IMR-90 (cell line): ENCODE results near the gene BNIP3. TPM values are rescaled to one million over a fixed set of nuclear protein-coding genes. Genes with fewer than 3 reads are reported as not detected.
"Not testable (repeated sequence)": the region's sequence is repeated elsewhere in the genome, so short reads cannot be mapped to it uniquely, and the experiment has no call there.

Experiments
- ATAC-seq: fragments of 200-7000 bp; cut with Tn5 transposase; 2 replicates; pipeline ENCODE4 v1.9.1; 2020; ENCODE audit warnings: low read depth, mild to moderate bottlenecking, moderate library complexity
- BruUV-seq: library from RNA; stranded (reverse); fragments of 400-500 nt; replicated peaks from 2 replicates; lab custom pipeline; 2021; lab: Mats Ljungman, UMichigan
- CTCF ChIA-PET: fragments of 300-600 bp; formaldehyde crosslinking; extraction: SDS; loops from one replicate; lab custom pipeline; 2021; ENCODE audit warnings: antibody characterized with exemption; lab: Yijun Ruan, JAX
- POLR2A ChIA-PET: fragments of 300-600 bp; sonication (Branson Sonifier 250); formaldehyde crosslinking; loops from one replicate; lab custom pipeline; 2022; ENCODE audit warnings: antibody characterized with exemption; ENCODE audit not compliant: unreplicated experiment; lab: Charles Lee
- DNase-seq: peaks from one replicate; pipeline ENCODE4 v3.0.0; 2013
- H2AFZ ChIP-seq: replicated peaks from 2 replicates; pipeline ENCODE3; 2013; ENCODE audit warnings: low read length, mild to moderate bottlenecking; ENCODE audit not compliant: poor library complexity
- H2AK5ac ChIP-seq: 2 replicates; pipeline ENCODE4 v1.6.1; 2013; ENCODE audit warnings: low read depth, low read length, inconsistent platforms
- H2AK9ac ChIP-seq: replicated peaks from 2 replicates; pipeline ENCODE3; 2013; ENCODE audit warnings: mild to moderate bottlenecking, low read depth, low read length, moderate library complexity; ENCODE audit not compliant: poor library complexity
- H2BK120ac ChIP-seq: 2 replicates; pipeline ENCODE4 v1.6.1; 2013; ENCODE audit warnings: low read depth, low read length, inconsistent platforms
- H2BK15ac ChIP-seq: 3 replicates; pipeline ENCODE4 v1.6.1; 2013; ENCODE audit warnings: low read depth, low read length, inconsistent platforms
- H2BK20ac ChIP-seq: 2 replicates; pipeline ENCODE4 v1.6.1; 2013; ENCODE audit warnings: low read depth, mild to moderate bottlenecking, inconsistent platforms, low read length, moderate library complexity
- H2BK5ac ChIP-seq: 2 replicates; pipeline ENCODE4 v1.6.1; 2013; ENCODE audit warnings: mild to moderate bottlenecking, low read depth, low read length, inconsistent platforms; ENCODE audit not compliant: poor library complexity, severe bottlenecking
- H3K14ac ChIP-seq: replicated peaks from 2 replicates; pipeline ENCODE4 v1.6.1; 2013; ENCODE audit warnings: low read depth, low read length, inconsistent platforms
- H3K18ac ChIP-seq: 2 replicates; pipeline ENCODE4 v1.6.1; 2013; ENCODE audit warnings: low read depth, low read length, control low read depth
- H3K23ac ChIP-seq: 2 replicates; pipeline ENCODE4 v1.6.1; 2013; ENCODE audit warnings: low read depth, low read length, inconsistent platforms
- H3K27ac ChIP-seq: 2 replicates; pipeline ENCODE4 v1.5.1; 2013; ENCODE audit warnings: mild to moderate bottlenecking, control low read depth, low read length; ENCODE audit not compliant: insufficient read depth
- H3K27me3 ChIP-seq: 2 replicates; pipeline ENCODE4 v1.6.1; 2013; ENCODE audit warnings: low read length; ENCODE audit not compliant: control insufficient read depth, insufficient read depth
- H3K36me3 ChIP-seq: 2 replicates; pipeline ENCODE4 v1.6.1; 2013; ENCODE audit warnings: low read length, mixed read lengths; ENCODE audit not compliant: control insufficient read depth, insufficient read depth
- H3K4ac ChIP-seq: 2 replicates; pipeline ENCODE4 v1.6.1; 2013; ENCODE audit warnings: low read depth, low read length, inconsistent platforms
- H3K4me1 ChIP-seq: 2 replicates; pipeline ENCODE4 v1.6.1; 2013; ENCODE audit warnings: low read length, mixed read lengths; ENCODE audit not compliant: control insufficient read depth, insufficient read depth
- H3K4me2 ChIP-seq: 2 replicates; pipeline ENCODE4 v1.6.1; 2013; ENCODE audit warnings: low read depth, mild to moderate bottlenecking, control low read depth, low read length, moderate library complexity
- H3K4me3 ChIP-seq: 2 replicates; pipeline ENCODE4 v1.5.1; 2013; ENCODE audit warnings: low read depth, mild to moderate bottlenecking, control low read depth, low read length, moderate library complexity; ENCODE audit not compliant: insufficient read depth
- H3K56ac ChIP-seq: 2 replicates; pipeline ENCODE4 v1.6.1; 2013; ENCODE audit warnings: low read length, inconsistent platforms; ENCODE audit not compliant: insufficient read depth; ENCODE audit errors: extremely low read depth
- H3K79me1 ChIP-seq, 2 experiments: 2 replicates each; pipeline ENCODE4 v1.6.1; 2013; ENCODE audit warnings: low read length in 2 of 2, inconsistent platforms in 1 of 2, low read depth in 1 of 2
- H3K9ac ChIP-seq: 2 replicates; pipeline ENCODE4 v1.6.1; 2013; ENCODE audit warnings: low read depth, low read length, control low read depth
- H3K9me1 ChIP-seq: 2 replicates; pipeline ENCODE4 v1.6.1; 2013; ENCODE audit warnings: low read length, inconsistent platforms; ENCODE audit not compliant: insufficient read depth
- H3K9me3 ChIP-seq: 2 replicates; pipeline ENCODE4 v1.6.1; 2013; ENCODE audit warnings: low read length; ENCODE audit not compliant: control insufficient read depth, insufficient read depth
- H4K20me1 ChIP-seq: 2 replicates; pipeline ENCODE4 v1.6.1; 2013; ENCODE audit warnings: low read length, inconsistent platforms; ENCODE audit not compliant: insufficient read depth
- H4K5ac ChIP-seq: 2 replicates; pipeline ENCODE4 v1.6.1; 2013; ENCODE audit warnings: mild to moderate bottlenecking, low read depth, low read length, control low read depth
- H4K8ac ChIP-seq, 2 experiments: 2 replicates each; pipeline ENCODE4 v1.6.1; 2013; ENCODE audit warnings: low read depth in 2 of 2, low read length in 2 of 2, control low read depth in 1 of 2, inconsistent platforms in 1 of 2
- H4K91ac ChIP-seq: 2 replicates; pipeline ENCODE4 v1.6.1; 2013; ENCODE audit warnings: low read depth, low read length, inconsistent platforms; ENCODE audit not compliant: insufficient read depth
- WGBS, 2 experiments: methylation state at CpG; one replicate each; pipeline versions ENCODE4 v1.1.5 to v1.1.7; 2013; ENCODE audit warnings: missing lambda C conversion rate in 2 of 2; ENCODE audit not compliant: insufficient read length in 1 of 2; ENCODE audit errors: extremely low coverage in 2 of 2; 5-methylcytosine and 5-hydroxymethylcytosine counted together
- dilution Hi-C: fragments of 300-500 bp; cut with HindIII; formaldehyde crosslinking; loops from one replicate; pipeline ENCODE4 v1.14.3; 2018; ENCODE audit warnings: low sequenced_read_pairs; ENCODE audit not compliant: unreplicated experiment
- in situ Hi-C: fragments of 300-500 bp; cut with MboI; formaldehyde crosslinking; loops from 3 replicates; pipeline ENCODE4 v1.14.3; 2019; ENCODE audit warnings: low sequenced_read_pairs, inconsistent platforms, mixed read lengths
- intact Hi-C: fragments of 100-400 bp; cut with micrococcal nuclease; formaldehyde crosslinking; loops from 2 replicates; pipeline ENCODE4 v1.10.0; 2022
- polyA plus RNA-seq, 3 experiments: library from polyadenylated mRNA; depleted of rRNA; stranded (reverse); fragments of >200 nt; gene quantifications; 2 replicates each; pipeline ENCODE4 v1.2.3, GENCODE V29; 2012; ENCODE audit warnings: low replicate concordance in 1 of 3
- total RNA-seq: library from RNA; depleted of rRNA; stranded (reverse); fragments of >200 nt; gene quantifications from 2 replicates; pipeline ENCODE4 v1.2.3, GENCODE V29; 2012

BNIP3 gene
- total and polyA plus RNA-seq, 2 of the 4 experiments (the other 2 are of a cell fraction), result 134 to 211 TPM

GRCh38 chr10:131986851-131987250 lies 5.1 kb upstream of the BNIP3 start:
- H3K23ac ChIP-seq, BruUV-seq, H3K9me1 ChIP-seq, H3K9ac ChIP-seq, H3K4me2 ChIP-seq, H3K27me3 ChIP-seq, H4K8ac ChIP-seq, H4K5ac ChIP-seq, H3K14ac ChIP-seq, H3K56ac ChIP-seq, H3K4me3 ChIP-seq, H4K91ac ChIP-seq, H2AFZ ChIP-seq, DNase-seq, H3K36me3 ChIP-seq, H3K9me3 ChIP-seq, intact Hi-C loops, H2BK15ac ChIP-seq, H2AK9ac ChIP-seq, H3K4ac ChIP-seq, POLR2A ChIA-PET, H4K20me1 ChIP-seq, H2BK20ac ChIP-seq, H2AK5ac ChIP-seq, in situ Hi-C loops, ATAC-seq, H3K4me1 ChIP-seq, H3K18ac ChIP-seq, H3K27ac ChIP-seq, dilution Hi-C loops, H2BK5ac ChIP-seq, CTCF ChIA-PET, H2BK120ac ChIP-seq: not testable (repeated sequence)
- H3K79me1 ChIP-seq, result peaks cover 0 to 11% of the 10 kb centered on the region in 2 experiments; a peak in 1 of 4 replicates
- 90% methylated on average over 2 of the region's 7 CpGs; no CpG with 5 or more reads in 1 of the 2 experiments for WGBS, 2 experiments
